ENCODE measurements around the gene VAPB.
"Not testable (repeated sequence)": the region's sequence is repeated elsewhere in the genome, so short reads cannot be mapped to it uniquely, and the experiment has no call there.

The VAPB gene

DNA sequence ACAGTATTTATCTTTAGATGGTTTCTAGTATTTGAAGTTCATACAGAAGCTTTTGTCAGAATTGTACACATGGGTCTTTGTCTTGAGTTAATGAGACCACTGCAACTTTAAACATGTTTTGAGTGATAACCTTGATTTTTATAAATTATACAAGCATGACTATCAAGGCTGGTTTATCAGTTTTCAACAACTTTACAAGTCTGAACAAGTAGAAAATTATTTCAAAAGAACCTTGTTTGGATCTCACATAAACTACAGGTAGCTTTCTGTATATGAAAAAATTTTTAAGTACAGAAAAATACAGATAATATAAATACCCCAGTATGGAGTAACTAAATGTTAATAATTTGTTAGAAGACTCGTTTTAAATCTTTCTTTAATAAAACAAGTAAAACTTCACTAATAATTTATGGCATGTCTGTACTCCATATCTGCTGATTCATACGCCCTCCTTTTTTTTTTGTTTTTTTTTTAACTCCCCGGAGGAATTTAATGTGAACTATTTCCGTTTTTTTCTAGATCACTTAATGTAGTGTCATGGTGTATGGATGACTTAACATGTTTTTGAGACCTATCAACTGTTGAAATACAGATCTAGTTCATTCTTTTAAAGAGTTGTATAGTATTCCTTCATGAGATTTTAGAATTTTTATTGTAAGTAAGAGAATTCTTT is 18.3 kb downstream of the VAPB start:
- H3K27ac ChIP-seq = no peak overlapping the region
- TF ChIP-seq, protein P1, sequence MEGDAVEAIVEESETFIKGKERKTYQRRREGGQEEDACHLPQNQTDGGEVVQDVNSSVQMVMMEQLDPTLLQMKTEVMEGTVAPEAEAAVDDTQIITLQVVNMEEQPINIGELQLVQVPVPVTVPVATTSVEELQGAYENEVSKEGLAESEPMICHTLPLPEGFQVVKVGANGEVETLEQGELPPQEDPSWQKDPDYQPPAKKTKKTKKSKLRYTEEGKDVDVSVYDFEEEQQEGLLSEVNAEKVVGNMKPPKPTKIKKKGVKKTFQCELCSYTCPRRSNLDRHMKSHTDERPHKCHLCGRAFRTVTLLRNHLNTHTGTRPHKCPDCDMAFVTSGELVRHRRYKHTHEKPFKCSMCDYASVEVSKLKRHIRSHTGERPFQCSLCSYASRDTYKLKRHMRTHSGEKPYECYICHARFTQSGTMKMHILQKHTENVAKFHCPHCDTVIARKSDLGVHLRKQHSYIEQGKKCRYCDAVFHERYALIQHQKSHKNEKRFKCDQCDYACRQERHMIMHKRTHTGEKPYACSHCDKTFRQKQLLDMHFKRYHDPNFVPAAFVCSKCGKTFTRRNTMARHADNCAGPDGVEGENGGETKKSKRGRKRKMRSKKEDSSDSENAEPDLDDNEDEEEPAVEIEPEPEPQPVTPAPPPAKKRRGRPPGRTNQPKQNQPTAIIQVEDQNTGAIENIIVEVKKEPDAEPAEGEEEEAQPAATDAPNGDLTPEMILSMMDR (conservative IDR thresholded peaks at IDR 0.05) = no peak
- no peak for TF ChIP-seq ZFX (IDR thresholded peaks at IDR 0.05)

DNA sequence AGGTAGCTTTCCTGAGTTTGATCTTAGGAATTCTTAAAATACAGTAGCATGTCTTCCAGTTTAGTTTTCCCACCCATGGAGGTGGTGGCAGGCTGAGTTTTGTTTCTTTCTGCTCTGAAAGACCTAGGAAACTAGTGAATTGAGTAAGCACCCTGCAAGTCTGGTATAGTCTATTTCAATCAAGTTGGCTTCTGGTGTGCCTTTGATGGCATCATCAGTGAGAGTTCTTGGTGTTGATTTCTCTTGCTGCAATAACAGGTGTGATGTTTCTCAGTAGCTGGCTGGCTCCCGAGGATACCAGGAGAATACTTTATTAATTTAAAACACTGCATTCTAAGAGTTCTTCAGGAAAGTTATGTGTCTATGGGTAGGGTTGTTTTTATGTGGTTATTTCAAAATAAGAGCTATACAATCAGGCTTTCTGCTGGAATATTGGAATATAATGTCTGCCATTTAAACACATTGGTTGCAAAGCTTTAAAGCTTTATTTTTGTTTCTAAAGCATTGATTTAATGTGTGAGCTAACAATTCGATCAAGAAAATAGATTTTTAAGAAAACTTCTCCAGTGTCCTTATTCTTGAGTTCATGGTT is 19.0 kb downstream of the VAPB start:
- no peak for TF ChIP-seq ZFX (IDR thresholded peaks at IDR 0.05)
- TF ChIP-seq, protein P1 (conservative IDR thresholded peaks at IDR 0.05) = no peak
- H3K27ac ChIP-seq = no peak overlapping the region

DNA sequence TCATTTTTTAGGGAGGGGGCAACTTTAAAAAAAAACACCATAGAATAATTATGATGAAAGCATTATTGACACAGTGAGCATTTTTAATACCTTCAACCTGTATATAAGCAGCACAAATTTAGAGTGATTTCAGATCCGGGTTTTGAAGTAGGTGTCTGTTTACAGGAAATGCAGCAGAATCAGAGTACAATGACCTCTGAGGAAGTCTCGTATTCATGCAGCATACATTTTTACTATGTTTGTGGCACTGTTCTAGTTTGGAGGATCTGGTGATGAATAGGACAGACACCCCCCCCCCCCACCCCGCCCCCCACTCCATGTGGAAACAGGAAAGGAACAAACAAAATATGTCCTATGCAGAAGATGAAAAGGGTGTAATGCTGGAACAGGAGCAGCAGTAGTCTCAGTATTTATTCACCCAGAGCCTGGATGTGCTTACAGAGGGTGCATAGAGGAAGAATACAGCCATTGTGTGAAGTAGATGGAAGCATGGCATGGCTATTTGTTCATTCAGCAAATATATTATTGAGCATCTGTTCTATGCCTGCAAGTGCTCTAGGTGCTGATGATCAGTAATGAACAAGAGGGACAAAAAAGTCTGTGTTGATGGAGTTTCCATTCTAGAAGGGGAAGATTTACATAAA is 19.7 kb downstream of the VAPB start:
- TF ChIP-seq ZFX (IDR thresholded peaks at IDR 0.05) = no peak
- TF ChIP-seq, protein P1 (conservative IDR thresholded peaks at IDR 0.05) = no peak
- no peak overlapping the region; the same call in 1 of the 2 replicates for H3K27ac ChIP-seq

DNA sequence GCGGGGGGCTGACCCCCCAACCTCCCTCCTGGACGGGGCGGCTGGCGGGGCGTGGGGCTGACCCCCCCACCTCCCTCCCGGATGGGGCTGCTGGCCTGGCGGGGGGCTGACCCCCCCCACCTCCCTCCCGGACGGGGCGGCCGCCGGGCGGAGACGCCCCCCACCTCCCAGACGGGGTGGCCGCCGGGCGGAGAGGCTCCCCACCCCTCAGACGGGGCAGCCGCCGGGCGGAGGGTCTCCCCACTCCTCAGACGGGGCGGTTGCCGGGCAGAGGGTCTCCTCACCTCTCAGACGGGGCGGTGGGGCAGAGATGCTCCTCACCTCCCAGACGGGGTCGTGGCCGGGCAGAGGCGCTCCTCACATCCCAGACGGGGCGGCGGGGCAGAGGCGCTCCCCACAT is 25.2 kb downstream of the VAPB start:
- not testable (repeated sequence) for H3K27ac ChIP-seq

DNA sequence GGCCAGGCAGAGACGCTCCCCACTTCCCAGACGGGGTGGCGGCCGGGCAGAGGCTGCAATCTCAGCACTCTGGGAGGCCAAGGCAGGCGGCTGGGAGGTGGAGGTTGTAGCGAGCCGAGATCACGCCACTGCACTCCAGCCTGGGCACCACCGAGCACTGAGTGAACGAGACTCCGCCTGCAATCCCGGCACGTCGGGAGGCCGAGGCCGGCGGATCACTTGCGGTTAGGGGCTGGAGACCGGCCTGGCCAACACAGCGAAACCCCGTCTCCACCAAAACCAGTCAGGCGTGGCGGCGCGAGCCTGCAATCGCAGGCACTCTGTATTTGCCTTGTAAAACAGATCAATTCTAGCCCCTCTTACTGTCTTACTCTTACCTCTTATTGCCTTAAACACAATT is 25.8 kb downstream of the VAPB start:
- not testable (repeated sequence) for H3K27ac ChIP-seq

DNA sequence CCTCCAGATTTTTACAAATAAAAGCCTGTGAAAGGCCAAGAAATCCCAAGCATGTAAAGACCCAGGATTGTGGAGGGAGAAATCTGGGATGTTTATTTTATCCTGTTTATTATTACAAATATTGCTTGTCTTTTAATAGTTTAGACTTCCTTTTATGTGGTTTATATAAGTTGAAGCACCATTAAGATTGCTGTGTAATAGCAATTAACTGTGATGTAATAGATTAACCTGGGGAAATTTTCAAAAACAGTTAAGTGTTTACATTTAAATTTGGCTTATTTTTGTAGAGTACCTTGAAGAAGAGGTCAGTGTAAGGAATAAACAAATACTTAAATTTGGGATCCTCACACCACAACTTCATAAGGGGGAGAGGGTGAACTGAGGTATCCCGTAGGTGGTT is 27.0 kb downstream of the VAPB start:
- no peak overlapping the region for H3K27ac ChIP-seq

DNA sequence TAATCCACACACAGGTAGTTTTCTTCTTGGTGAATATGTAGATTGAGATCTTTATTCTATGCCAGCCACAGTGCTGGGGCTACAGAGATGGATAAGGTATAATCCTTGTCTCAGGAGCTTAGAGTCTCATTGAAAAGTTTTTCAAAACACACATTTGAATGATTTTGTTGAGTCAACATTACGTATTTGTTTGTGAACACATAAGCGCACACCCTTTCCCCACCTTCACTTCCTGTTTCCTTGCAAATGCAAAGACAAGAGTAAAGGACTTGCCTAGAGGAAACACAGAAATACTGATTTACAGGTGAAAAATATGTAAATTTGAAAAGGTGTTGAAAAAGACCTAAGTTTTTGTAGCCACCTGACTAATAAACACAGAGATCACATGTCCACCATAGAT is 27.8 kb downstream of the VAPB start:
- TF ChIP-seq ZFX (IDR thresholded peaks at IDR 0.05) = no peak
- TF ChIP-seq, protein P1 (conservative IDR thresholded peaks at IDR 0.05) = no peak
- no peak overlapping the region for H3K27ac ChIP-seq

More for the DNA sequence above, 27.0 kb downstream of the VAPB start:
- TF ChIP-seq ZFX (IDR thresholded peaks at IDR 0.05) = no peak
- TF ChIP-seq, protein P1 (conservative IDR thresholded peaks at IDR 0.05) = no peak

DNA sequence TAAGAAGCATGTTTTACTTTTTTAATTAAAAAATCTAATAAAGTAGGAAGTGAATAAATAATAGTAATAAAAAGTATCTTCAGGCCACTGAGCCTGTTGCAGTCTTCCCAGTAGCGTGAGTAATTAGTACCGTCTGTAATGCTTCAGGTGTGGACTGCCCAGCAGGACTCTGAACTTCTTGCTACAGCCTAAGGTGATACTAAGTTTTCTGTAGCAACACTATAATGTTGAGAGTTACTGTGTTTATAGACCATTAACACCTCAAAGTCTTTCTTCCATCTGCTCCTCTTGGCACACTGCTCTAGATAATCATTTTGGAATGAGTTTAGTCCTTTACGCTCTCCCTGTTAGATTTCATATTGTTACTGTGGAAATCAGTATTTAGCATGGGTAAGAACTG is 28.4 kb downstream of the VAPB start:
- H3K27ac ChIP-seq = no peak overlapping the region
- TF ChIP-seq ZFX (IDR thresholded peaks at IDR 0.05) = no peak
- TF ChIP-seq, protein P1 (conservative IDR thresholded peaks at IDR 0.05) = no peak

Measured in C4-2B (cell line).